ENCODE results near the gene USP17L10.
A peak's percentile ranks its signal among the peaks of the same experiment; 100 is the strongest.
"Not testable (repeated sequence)": the region's sequence is repeated elsewhere in the genome, so short reads cannot be mapped to it uniquely, and the experiment has no call there.

Gene USP17L10

GRCh38 chr4:9210357-9210756 is at the start of gene USP17L10:
Gene USP17L10, plus strand, starts transcription at chr4:9210657. Its CDS starts 0 bp downstream, at chr4:9210657.
- not testable (repeated sequence) for DNase-seq

DNA sequence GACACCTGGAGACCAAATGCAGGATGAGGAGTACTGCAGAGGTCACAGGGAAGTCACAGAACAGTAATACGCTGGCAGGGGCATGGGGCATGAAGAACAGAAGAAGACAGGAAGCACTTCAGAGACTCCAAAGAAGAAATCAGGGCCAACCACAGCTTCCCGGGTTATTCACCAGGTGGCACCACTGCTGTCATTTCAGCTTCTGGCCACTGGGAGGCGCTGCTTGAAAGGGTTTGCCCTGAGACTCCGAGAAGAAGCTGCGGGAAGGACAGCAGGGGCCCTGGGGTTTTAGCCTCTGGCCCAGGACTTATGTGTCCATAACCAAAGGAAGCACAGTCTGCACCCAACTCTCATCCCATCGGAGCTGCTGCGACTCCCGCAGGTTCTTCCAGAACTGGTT is 44.5 kb upstream of the USP17L10 start:
- DNase-seq, result not testable (repeated sequence)

- not testable (repeated sequence) for DNase-seq
These were observed 40.5 kb upstream of the USP17L10 start, which contains the start of gene FAM90A26 for GRCh38 chr4:9169791-9170459. Gene FAM90A26, plus strand, starts transcription at chr4:9170409. Its CDS starts 2,764 bp downstream, at chr4:9173173.

- not testable (repeated sequence) for DNase-seq
These were observed 4.2 kb downstream of the USP17L10 start for GRCh38 chr4:9214701-9215100.

GRCh38 chr4:9215105-9215504 is 4.6 kb downstream of the USP17L10 start, which contains the start of gene USP17L11:
Gene USP17L11, plus strand, starts transcription at chr4:9215405. Its CDS starts 0 bp downstream, at chr4:9215405.
- DNase-seq, result not testable (repeated sequence)

DNA sequence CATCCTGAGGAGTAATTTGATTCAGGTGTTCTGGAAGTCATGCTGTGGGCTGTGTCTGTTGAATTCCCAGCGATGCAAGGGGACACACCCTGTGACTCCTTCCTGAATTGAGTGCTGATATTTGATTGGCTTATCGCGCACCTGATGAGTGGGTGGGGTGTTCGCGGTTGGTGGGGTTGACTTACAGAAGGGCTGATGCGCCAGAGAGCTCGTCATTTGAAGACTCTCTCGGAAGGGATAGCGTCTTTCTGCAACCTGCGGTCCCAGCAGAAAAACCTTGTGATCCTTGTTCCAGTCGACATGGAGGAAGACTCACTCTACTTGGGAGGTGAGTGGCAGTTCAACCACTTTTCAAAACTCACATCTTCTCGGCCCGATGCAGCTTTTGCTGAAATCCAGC is 9.4 kb downstream of the USP17L10 start, which contains the start of gene USP17L12:
Gene USP17L12, plus strand, starts transcription at position 301 of the 400 bp plus-strand sequence. Its CDS starts 0 bp downstream, at position 301.
- not testable (repeated sequence) for DNase-seq

- not testable (repeated sequence) for DNase-seq
These were observed 14.1 kb downstream of the USP17L10 start, which contains the start of gene USP17L13 for GRCh38 chr4:9224596-9224995. Gene USP17L13, plus strand, starts transcription at chr4:9224896. Its CDS starts 0 bp downstream, at chr4:9224896.

DNA sequence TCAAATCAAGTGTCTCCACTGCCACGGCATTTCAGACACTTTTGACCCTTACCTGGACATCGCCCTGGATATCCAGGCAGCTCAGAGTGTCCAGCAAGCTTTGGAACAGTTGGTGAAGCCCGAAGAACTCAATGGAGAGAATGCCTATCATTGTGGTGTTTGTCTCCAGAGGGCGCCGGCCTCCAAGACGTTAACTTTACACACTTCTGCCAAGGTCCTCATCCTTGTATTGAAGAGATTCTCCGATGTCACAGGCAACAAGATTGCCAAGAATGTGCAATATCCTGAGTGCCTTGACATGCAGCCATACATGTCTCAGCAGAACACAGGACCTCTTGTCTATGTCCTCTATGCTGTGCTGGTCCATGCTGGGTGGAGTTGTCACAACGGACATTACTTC is 19.8 kb downstream of the USP17L10 start:
- DNase-seq, result not testable (repeated sequence)

DNA sequence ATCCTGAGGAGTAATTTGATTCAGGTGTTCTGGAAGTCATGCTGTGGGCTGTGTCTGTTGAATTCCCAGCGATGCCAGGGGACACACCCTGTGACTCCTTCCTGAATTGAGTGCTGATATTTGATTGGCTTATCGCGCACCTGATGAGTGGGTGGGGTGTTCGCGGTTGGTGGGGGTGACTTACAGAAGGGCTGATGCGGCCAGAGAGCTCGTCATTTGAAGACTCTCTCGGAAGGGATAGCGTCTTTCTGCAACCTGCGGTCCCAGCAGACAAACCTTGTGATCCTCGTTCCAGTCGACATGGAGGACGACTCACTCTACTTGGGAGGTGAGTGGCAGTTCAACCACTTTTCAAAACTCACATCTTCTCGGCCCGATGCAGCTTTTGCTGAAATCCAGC is 23.6 kb downstream of the USP17L10 start, which contains the start of gene USP17L15:
Gene USP17L15, plus strand, starts transcription at position 301 of the 400 bp plus-strand sequence. Its CDS starts 0 bp downstream, at position 301.
- DNase-seq, result not testable (repeated sequence)

DNA sequence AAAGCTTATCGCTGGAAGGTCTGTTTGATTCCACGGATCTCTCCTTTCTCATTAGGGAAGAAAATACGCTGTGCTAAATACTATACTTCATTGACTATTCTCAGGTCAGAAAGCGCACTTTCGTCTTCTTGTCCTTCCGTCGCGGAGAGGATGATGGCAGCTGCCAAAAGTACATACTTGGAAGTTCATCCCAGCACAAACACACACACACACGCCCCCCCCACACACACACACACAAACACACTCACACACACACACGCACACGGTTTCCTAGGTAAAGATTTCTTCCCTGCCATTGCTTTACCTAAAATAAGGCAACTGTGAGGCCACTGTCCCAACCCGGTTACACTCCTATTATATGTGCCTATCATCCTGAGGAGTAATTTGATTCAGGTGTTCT is 28.0 kb downstream of the USP17L10 start:
- not testable (repeated sequence) for DNase-seq

GRCh38 chr4:9243579-9243978 is 33.1 kb downstream of the USP17L10 start, which contains the start of gene USP17L17:
Gene USP17L17, plus strand, starts transcription at chr4:9243879. Its CDS starts 0 bp downstream, at chr4:9243879.
- DNase-seq, result not testable (repeated sequence)

- peak; percentile 0 to 2 for DNase-seq
These were observed 37.7 kb downstream of the USP17L10 start, which contains the start of gene USP17L18 for GRCh38 chr4:9247953-9248680. Gene USP17L18, plus strand, starts transcription at chr4:9248630. Its CDS starts 0 bp downstream, at chr4:9248630.

- not testable (repeated sequence) for DNase-seq
These were observed 42.6 kb downstream of the USP17L10 start, which contains the start of gene USP17L19 for GRCh38 chr4:9253078-9253477. Gene USP17L19, plus strand, starts transcription at chr4:9253378. Its CDS starts 0 bp downstream, at chr4:9253378.

GRCh38 chr4:9257824-9258223 is 47.4 kb downstream of the USP17L10 start, which contains the start of gene USP17L20:
Gene USP17L20, plus strand, starts transcription at chr4:9258124. Its CDS starts 0 bp downstream, at chr4:9258124.
- not testable (repeated sequence) for DNase-seq
